ENCODE results near the gene MPZL2. TPM values are rescaled to one million over a fixed set of nuclear protein-coding genes. Genes with fewer than 3 reads are reported as not detected.

The MPZL2 gene
- total RNA-seq, 2 experiments from 2014 or later: 8.2 to 9.2 TPM

- H3K4me1 Mint-ChIP-seq: peaks cover 24% of the 10 kb centered on the region
- ATAC-seq (ENCODE audit: low read depth) (no peak), DNase-seq (no peak)
- peak overlapping the region; percentile 95 for H3K4me3 Mint-ChIP-seq
- H3K27me3 Mint-ChIP-seq: no peaks in the 10 kb centered on the region
- POLR2A ChIA-PET: interaction anchor here (1.0 to 3.1 kb wide), 18 partner anchors 9 to 183 kb away, joined by 3 to 39 read pairs (median 5); partner anchors contain the start of genes CD3D, CD3E, JAML and KMT2A
- no peaks in the 10 kb centered on the region for H3K9me3 Mint-ChIP-seq
- peak overlapping the region; percentile 98 for H3K27ac Mint-ChIP-seq
- H3K36me3 Mint-ChIP-seq: peaks cover 12% of the 10 kb centered on the region
Observed at GRCh38 chr11:118252688-118253087, 11.4 kb downstream of the MPZL2 start.

DNA sequence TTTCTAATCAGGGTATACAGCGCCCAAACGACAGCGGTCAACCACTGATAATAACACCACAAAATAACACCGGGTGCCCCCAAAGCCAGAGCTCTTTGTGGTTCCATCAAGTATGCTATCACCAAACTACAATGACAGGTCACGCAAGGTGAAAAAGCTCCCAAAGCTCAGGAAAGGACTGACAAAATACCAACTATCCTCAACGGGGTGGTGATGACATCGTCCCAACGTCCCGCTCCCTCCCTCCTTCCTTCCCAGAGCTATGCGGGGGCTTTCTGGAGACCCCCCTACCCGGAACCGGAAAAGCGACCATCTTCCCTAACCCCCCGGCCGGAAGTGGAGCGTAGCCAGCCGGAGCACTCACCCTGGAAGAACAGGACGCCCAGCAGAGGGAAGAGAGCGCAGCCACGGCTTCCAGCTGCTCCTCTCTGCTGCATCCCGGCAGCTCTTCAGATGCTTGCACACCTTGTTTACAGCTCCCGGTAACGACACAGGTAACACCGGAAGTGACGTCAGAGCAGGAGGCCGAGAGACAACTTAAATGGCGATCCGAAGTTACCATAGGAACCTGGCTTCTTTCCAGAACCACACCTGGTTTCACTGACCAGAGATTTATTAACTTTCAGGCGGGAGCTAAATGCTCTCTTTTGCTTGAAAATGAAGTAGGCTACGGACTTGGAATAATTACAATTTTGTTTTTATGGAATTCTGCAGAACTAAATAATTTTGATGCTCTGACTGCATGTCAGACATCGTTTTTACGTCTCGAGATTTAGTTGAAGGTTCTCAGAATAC is 12.0 kb downstream of the MPZL2 start, which contains the start of gene MPZL3:
MPZL3 (minus strand) TSS at position 508 of the 795 bp plus-strand sequence; CDS start at position 437, 71 bp downstream.
- peak; percentile 71 for ATAC-seq (ENCODE audit: low read depth)
- POLR2A ChIA-PET: interaction anchor here (0.9 to 3.1 kb wide), 22 partner anchors 10 to 184 kb away, joined by 3 to 39 read pairs (median 5); partner anchors contain the start of genes CD3D, CD3E, CD3G and JAML
- Mint-ChIP-seq H3K9me3 (no peaks in the 10 kb centered on the region), H3K27me3 (no peaks in the 10 kb centered on the region), H3K4me1 (peaks cover 30% of the 10 kb centered on the region), H3K27ac (peak within 1 kb of the TSS; percentile 98), H3K4me3 (peak within 1 kb of the TSS; percentile 95), H3K36me3 (peaks cover 12% of the 10 kb centered on the region)
- peak; percentile 83 for DNase-seq

- DNase-seq (no peak), ATAC-seq (ENCODE audit: low read depth) (peak; percentile 24)
- H3K4me3 Mint-ChIP-seq: no peak overlapping the region
- H3K27me3 Mint-ChIP-seq: no peaks in the 10 kb centered on the region
- peaks cover 56% of the 10 kb centered on the region for H3K4me1 Mint-ChIP-seq
- H3K36me3 Mint-ChIP-seq: peaks cover 18% of the 10 kb centered on the region
- H3K27ac Mint-ChIP-seq: peak overlapping the region; percentile 50
- no peaks in the 10 kb centered on the region for H3K9me3 Mint-ChIP-seq
- POLR2A ChIA-PET: interaction anchor here (1.2 to 2.1 kb wide), 2 partner anchors 22 to 45 kb away, joined by 7 to 8 read pairs; partner anchors contain the start of gene JAML
Observed at GRCh38 chr11:118247041-118247440, 17.1 kb downstream of the MPZL2 start.

GRCh38 chr11:118245936-118246562 is 18.0 kb downstream of the MPZL2 start:
- peaks cover 18% of the 10 kb centered on the region for H3K36me3 Mint-ChIP-seq
- ATAC-seq (ENCODE audit: low read depth): no peak
- H3K9me3 Mint-ChIP-seq: no peaks in the 10 kb centered on the region
- POLR2A ChIA-PET: interaction anchor here (1.2 to 2.1 kb wide), 2 partner anchors 21 to 44 kb away, joined by 7 to 8 read pairs; partner anchors contain the start of gene JAML
- no peak for DNase-seq
- peak overlapping the region; percentile 22 for H3K27ac Mint-ChIP-seq
- no peak overlapping the region for H3K4me3 Mint-ChIP-seq
- H3K4me1 Mint-ChIP-seq: peaks cover 65% of the 10 kb centered on the region
- no peaks in the 10 kb centered on the region for H3K27me3 Mint-ChIP-seq

DNA sequence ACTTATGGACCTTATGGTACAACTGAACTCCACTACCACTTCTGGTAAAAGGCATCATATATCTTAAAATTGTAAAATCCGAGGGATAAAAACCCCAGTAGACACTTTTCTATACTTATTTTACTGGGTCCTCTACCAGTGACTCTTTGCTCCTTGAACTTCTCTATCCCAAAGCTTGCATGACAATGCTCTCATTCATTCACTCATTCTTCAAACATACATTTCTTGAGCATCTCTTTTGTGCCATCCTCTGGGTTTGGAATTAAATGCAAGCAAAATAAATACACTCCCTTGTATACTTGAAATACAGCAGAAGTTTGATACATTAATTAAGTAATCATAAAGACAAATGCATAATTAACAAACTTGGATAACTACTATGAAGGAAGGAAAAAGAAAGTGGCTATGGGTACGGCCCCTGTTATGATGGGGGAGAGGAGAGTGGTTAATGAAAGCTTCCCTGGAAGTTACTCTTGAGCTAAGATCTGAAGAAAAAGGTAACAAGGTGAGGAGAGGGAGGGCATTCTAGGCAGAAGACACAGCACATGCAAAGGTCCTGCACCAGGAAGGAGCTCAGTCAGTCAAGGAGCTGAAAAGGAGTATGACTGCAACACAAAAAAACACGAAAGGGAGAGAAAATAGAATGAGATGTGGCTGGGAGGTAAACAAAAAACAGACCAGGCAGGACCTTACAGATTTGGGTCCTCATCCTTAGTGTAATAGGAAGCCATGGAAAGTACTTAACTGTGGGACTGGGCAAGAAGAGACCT is 19.9 kb downstream of the MPZL2 start:
- no peaks in the 10 kb centered on the region for H3K27me3 Mint-ChIP-seq
- no peak overlapping the region for H3K4me3 Mint-ChIP-seq
- no peak for ATAC-seq (ENCODE audit: low read depth)
- peak overlapping the region; percentile 47 for H3K27ac Mint-ChIP-seq
- no peaks in the 10 kb centered on the region for H3K9me3 Mint-ChIP-seq
- H3K36me3 Mint-ChIP-seq: peaks cover 20% of the 10 kb centered on the region
- peaks cover 71% of the 10 kb centered on the region for H3K4me1 Mint-ChIP-seq
- no peak for DNase-seq
- POLR2A ChIA-PET: no interaction called here

- H3K9me3 Mint-ChIP-seq: no peaks in the 10 kb centered on the region
- ATAC-seq (ENCODE audit: low read depth) (no peak), DNase-seq (no peak)
- POLR2A ChIA-PET: interaction anchor here (3.9 kb wide), 1 partner anchor 8 kb away, joined by 21 read pairs; the partner anchor contains the start of gene MPZL3
- peaks cover 27% of the 10 kb centered on the region for H3K36me3 Mint-ChIP-seq
- H3K27ac Mint-ChIP-seq: peak overlapping the region; percentile 76
- peaks cover 78% of the 10 kb centered on the region for H3K4me1 Mint-ChIP-seq
- H3K4me3 Mint-ChIP-seq: no peak overlapping the region
- H3K27me3 Mint-ChIP-seq: no peaks in the 10 kb centered on the region
Observed at GRCh38 chr11:118243161-118243560, 20.9 kb downstream of the MPZL2 start.

DNA sequence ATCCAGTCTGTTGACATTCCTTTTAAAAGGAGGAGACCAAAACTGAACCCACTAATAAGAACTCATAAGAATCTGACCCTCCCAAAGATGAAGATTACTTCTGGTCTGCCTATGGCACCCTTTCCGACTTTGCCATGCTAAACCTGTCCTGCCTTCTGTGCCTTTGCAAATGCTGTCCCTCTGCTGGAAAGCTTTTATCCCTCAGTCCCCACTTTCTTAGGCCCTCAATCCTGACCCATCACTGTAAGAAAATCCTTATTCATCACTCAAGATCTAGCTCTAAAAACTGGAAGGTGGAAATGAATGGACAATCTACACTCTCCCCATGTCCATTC is 22.4 kb downstream of the MPZL2 start:
- DNase-seq (no peak), ATAC-seq (ENCODE audit: low read depth) (no peak)
- no peaks in the 10 kb centered on the region for H3K27me3 Mint-ChIP-seq
- H3K4me3 Mint-ChIP-seq: peak overlapping the region; percentile 65
- POLR2A ChIA-PET: interaction anchor here (0.8 to 4.2 kb wide), 6 partner anchors 10 to 118 kb away, joined by 3 to 49 read pairs (median 5); partner anchors contain the start of genes JAML, MPZL3 and UBE4A
- H3K9me3 Mint-ChIP-seq: no peaks in the 10 kb centered on the region
- peak overlapping the region; percentile 90 for H3K27ac Mint-ChIP-seq
- peaks cover 26% of the 10 kb centered on the region for H3K36me3 Mint-ChIP-seq
- H3K4me1 Mint-ChIP-seq: peaks cover 67% of the 10 kb centered on the region

DNA sequence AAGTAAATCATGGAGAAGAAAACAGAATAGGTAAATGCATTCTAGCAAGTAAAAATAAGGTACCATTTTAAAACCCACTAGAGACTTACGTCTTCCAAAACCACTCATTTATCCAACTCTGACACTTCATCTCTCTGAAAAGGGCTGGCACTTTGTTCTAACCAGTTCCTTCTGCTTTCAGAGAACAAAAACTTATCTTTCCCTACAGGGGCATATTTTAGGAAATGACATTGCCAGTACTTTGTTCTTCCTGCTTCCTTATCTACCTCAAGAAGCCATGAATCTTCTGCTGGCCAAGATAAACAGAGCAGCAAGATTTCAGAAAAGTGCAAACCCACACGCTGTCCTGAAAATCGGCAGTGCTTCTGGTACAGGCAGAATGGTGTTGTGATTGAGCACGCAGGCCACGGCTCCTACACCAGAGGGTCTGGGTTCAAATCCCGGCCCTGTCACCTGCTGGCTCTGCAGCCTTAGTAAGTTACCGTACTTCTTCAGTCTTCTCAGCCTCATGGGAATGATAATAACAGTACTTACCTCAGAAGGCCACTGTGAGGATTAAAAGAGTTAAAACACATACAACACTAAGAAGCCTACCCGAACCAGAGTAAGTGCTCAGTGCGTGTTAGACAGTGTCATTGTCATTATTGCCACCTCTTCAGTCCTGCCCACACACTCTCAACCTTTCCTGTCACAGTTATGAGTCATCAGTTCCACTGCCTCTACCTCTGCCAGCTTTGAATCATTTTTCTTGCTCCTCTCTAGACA is 22.9 kb downstream of the MPZL2 start:
- DNase-seq (no peak), ATAC-seq (ENCODE audit: low read depth) (peak; percentile 94)
- peaks cover 29% of the 10 kb centered on the region for H3K36me3 Mint-ChIP-seq
- H3K9me3 Mint-ChIP-seq: no peaks in the 10 kb centered on the region
- H3K4me3 Mint-ChIP-seq: peak overlapping the region; percentile 65
- peaks cover 64% of the 10 kb centered on the region for H3K4me1 Mint-ChIP-seq
- peak overlapping the region; percentile 90 for H3K27ac Mint-ChIP-seq
- POLR2A ChIA-PET: interaction anchor here (0.6 to 4.2 kb wide), 9 partner anchors 10 to 550 kb away, joined by 3 to 49 read pairs (median 4); partner anchors contain the start of genes JAML, MPZL3 and UBE4A
- no peaks in the 10 kb centered on the region for H3K27me3 Mint-ChIP-seq

- POLR2A ChIA-PET: interaction anchor here (0.6 to 4.2 kb wide), 9 partner anchors 9 to 65 kb away, joined by 3 to 49 read pairs (median 5); partner anchors contain the start of genes CD3E, JAML and MPZL3
- DNase-seq: no peak
- Mint-ChIP-seq H3K4me1 (peaks cover 59% of the 10 kb centered on the region), H3K36me3 (peaks cover 29% of the 10 kb centered on the region), H3K4me3 (peak overlapping the region; percentile 65), H3K27ac (peak overlapping the region; percentile 90), H3K27me3 (no peaks in the 10 kb centered on the region), H3K9me3 (no peaks in the 10 kb centered on the region)
- ATAC-seq (ENCODE audit: low read depth): no peak
Observed at GRCh38 chr11:118239509-118240205, 24.4 kb downstream of the MPZL2 start.

- POLR2A ChIA-PET: interaction anchor here (1.0 to 4.2 kb wide), 6 partner anchors 10 to 66 kb away, joined by 3 to 49 read pairs (median 5); partner anchors contain the start of genes CD3E, JAML and MPZL3
- Mint-ChIP-seq H3K36me3 (peaks cover 29% of the 10 kb centered on the region), H3K27ac (peak overlapping the region; percentile 78), H3K4me3 (peak overlapping the region; percentile 37), H3K27me3 (no peaks in the 10 kb centered on the region), H3K4me1 (peaks cover 55% of the 10 kb centered on the region), H3K9me3 (no peaks in the 10 kb centered on the region)
- ATAC-seq (ENCODE audit: low read depth) (peak; percentile 15), DNase-seq (no peak)
Observed at GRCh38 chr11:118238929-118239328, 25.2 kb downstream of the MPZL2 start.

GRCh38 chr11:118238421-118238820 is 25.7 kb downstream of the MPZL2 start:
- Mint-ChIP-seq H3K36me3 (peaks cover 29% of the 10 kb centered on the region), H3K27me3 (no peaks in the 10 kb centered on the region), H3K4me1 (peaks cover 54% of the 10 kb centered on the region), H3K4me3 (peak overlapping the region; percentile 14), H3K27ac (peak overlapping the region; percentile 78), H3K9me3 (no peaks in the 10 kb centered on the region)
- DNase-seq: no peak
- no peak for ATAC-seq (ENCODE audit: low read depth)
- POLR2A ChIA-PET: interaction anchor here (1.0 to 4.2 kb wide), 6 partner anchors 9 to 66 kb away, joined by 3 to 49 read pairs (median 5); partner anchors contain the start of genes CD3E, JAML and MPZL3
